Spleen (tissue), 7 donors: Measurements from ENCODE around the gene BRAT1.

Experiments used
- CTCF ChIP-seq, 11 experiments: fragments of 200-600 bp in 7 of 11; fragments of 450-650 bp in 4 of 11; sonication (generic) in 4 of 11; IDR thresholded peaks in 8 of 11; conservative IDR thresholded peaks in 3 of 11; 1 replicate in 7 of 11; 2 replicates in 4 of 11; pipeline versions ENCODE4 v1.4.0 to v1.8.0; 2016 to 2021; ENCODE audit warnings: antibody characterized with exemption in 11 of 11, inconsistent platforms in 4 of 11, mild to moderate bottlenecking in 1 of 11
- POLR2AphosphoS5 ChIP-seq, 3 donors: sonication (generic); formaldehyde crosslinking; IDR thresholded peaks; one replicate each; pipeline ENCODE4 v1.5.1; 2017; ENCODE audit warnings: antibody characterized with exemption in 3 of 3
- donor health status: DM: no; HTN: no; CAD: no; lungs with moderate emphysema.
- donor health status: DM: no; HTN: no; CAD: no.
- donor health status: DM: no; HTN: no; CAD: no.

GRCh38 chr7:2505401-2505800, 49.9 kb downstream of the BRAT1 start:
- TF ChIP-seq CTCF (IDR thresholded peaks at IDR 0.05 in 8 of 11, conservative IDR thresholded peaks at IDR 0.05 in 3 of 11): no peak
- TF ChIP-seq POLR2AphosphoS5 (IDR thresholded peaks at IDR 0.05): no peak
